A549 (cell line): ENCODE measurements around the gene EIF2S3. TPM values are rescaled to one million over a fixed set of nuclear protein-coding genes. Genes with fewer than 3 reads are reported as not detected.

Experiments used
- ATAC-seq, 2 experiments: fragments of 200-7000 bp in 1 of 2; fragments of >200 bp in 1 of 2; cut with Nextera tagmentation in 1 of 2; cut with Tn5 transposase in 1 of 2; 3 replicates each; pipeline versions ENCODE4 v1.8.0 to v1.9.1; 2018 to 2020; ENCODE audit warnings: mild to moderate bottlenecking in 1 of 2, moderate library complexity in 1 of 2
- CTCF ChIA-PET: fragments of 300-600 bp; sonication (Branson Sonifier 250); formaldehyde crosslinking; extraction: SDS; loops from one replicate; lab custom pipeline; 2021; ENCODE audit warnings: antibody characterized with exemption, inconsistent platforms; lab: Yijun Ruan, JAX
- POLR2A ChIA-PET: fragments of 350-600 bp; formaldehyde crosslinking; extraction: SDS; loops from one replicate; lab custom pipeline; 2021; ENCODE audit warnings: antibody characterized with exemption, inconsistent platforms; lab: Yijun Ruan, JAX
- DNase-seq, 2 experiments: peaks; one replicate each; pipeline versions ENCODE4 v3.0.0 to v3.0.0-alpha.2; 2011 to 2016; ENCODE audit warnings: low read depth in 1 of 2, low spot score in 1 of 2
- FAIRE-seq: peaks from 2 replicates; lab custom pipeline; 2011; peaks lifted over from hg19 to GRCh38; lab: Jason Lieb, UNC
- H3K27ac ChIP-seq, 2 experiments: fragments of >200 bp; sonication (Bioruptor Twin); formaldehyde crosslinking; 3 replicates each; pipeline ENCODE4 v1.5.1; 2016 to 2017
- H3K4me1 ChIP-seq: fragments of >200 bp; sonication (Bioruptor Twin); formaldehyde crosslinking; 3 replicates; pipeline ENCODE4 v1.6.1; 2016
- H3K4me2 ChIP-seq: fragments of >200 bp; sonication (Bioruptor Twin); formaldehyde crosslinking; 3 replicates; pipeline ENCODE4 v1.6.1; 2016
- H3K4me3 ChIP-seq: fragments of >200 bp; sonication (Bioruptor Twin); formaldehyde crosslinking; 3 replicates; pipeline ENCODE4 v1.5.1; 2016
- H3K9me3 ChIP-seq: fragments of >200 bp; sonication (Bioruptor Twin); formaldehyde crosslinking; 3 replicates; pipeline ENCODE4 v1.6.1; 2016
- EP300 ChIP-seq, 2 experiments: fragments of >200 bp; sonication (Bioruptor Twin); formaldehyde crosslinking; IDR thresholded peaks; 2 replicates in 1 of 2; 3 replicates in 1 of 2; pipeline ENCODE4 v1.6.1; 2016 to 2017
- ESRRA ChIP-seq: fragments of 150-350 bp; IDR thresholded peaks from 2 replicates; pipeline ENCODE4 v1.6.1; 2014; ENCODE audit warnings: mild to moderate bottlenecking, low read length, borderline replicate concordance
- FOXS1 ChIP-seq: fragments of 250-450 bp; sonication (Bioruptor Pico); IDR thresholded peaks from 2 replicates; pipeline ENCODE4 v1.5.0; 2020; ENCODE audit warnings: mild to moderate bottlenecking, moderate library complexity
- MAZ ChIP-seq: fragments of 150-350 bp; IDR thresholded peaks from 2 replicates; pipeline ENCODE4 v1.6.1; 2014; ENCODE audit warnings: antibody characterized with exemption, low read depth, low read length, borderline replicate concordance
- NR3C1 ChIP-seq: fragments of >200 bp; sonication (Bioruptor Twin); formaldehyde crosslinking; IDR thresholded peaks from 3 replicates; pipeline ENCODE4 v1.6.1; 2017
- POLR2A ChIP-seq: IDR thresholded peaks from 2 replicates; pipeline ENCODE4 v1.6.1; 2012; ENCODE audit warnings: mild to moderate bottlenecking, low read length
- RARB ChIP-seq: fragments of 250-450 bp; sonication (Bioruptor Pico); IDR thresholded peaks from 2 replicates; pipeline ENCODE4 v1.8.0; 2021; ENCODE audit warnings: mild to moderate bottlenecking, moderate library complexity
- RCOR1 ChIP-seq: fragments of 150-350 bp; IDR thresholded peaks from 2 replicates; pipeline ENCODE4 v1.6.1; 2014; ENCODE audit warnings: antibody characterized with exemption, low read length, low read depth
- SMC3 ChIP-seq: fragments of >200 bp; sonication (Bioruptor Twin); formaldehyde crosslinking; IDR thresholded peaks from 3 replicates; pipeline ENCODE4 v1.6.1; 2018; ENCODE audit warnings: inconsistent platforms
- TFCP2L1 ChIP-seq: fragments of 250-450 bp; sonication (Bioruptor Pico); IDR thresholded peaks from 2 replicates; pipeline ENCODE4 v1.5.0; 2021; ENCODE audit warnings: mild to moderate bottlenecking
- TP53 ChIP-seq: fragments of 250-450 bp; sonication (Bioruptor Pico); IDR thresholded peaks from 2 replicates; pipeline ENCODE4 v1.5.0; 2021; ENCODE audit warnings: mild to moderate bottlenecking, moderate library complexity
- WGBS: methylation state at CpG from one replicate; pipeline ENCODE4 v1.1.6; 2017; ENCODE audit errors: missing lambda C conversion rate; 5-methylcytosine and 5-hydroxymethylcytosine counted together
- polyA plus RNA-seq, 4 experiments: library from polyadenylated mRNA; depleted of rRNA in 3 of 4; stranded (reverse); fragments of >200 nt; fragmentation: RNase III in 1 of 4; extraction: RNeasy Plus Mini Kit Qiagen cat#74134 plus additional on column Dnase treatment in 1 of 4; gene quantifications; 2 replicates in 3 of 4; 3 replicates in 1 of 4; pipeline ENCODE4 v1.2.3, GENCODE V29; 2011 to 2017
- TF ChIP-seq, protein P1 (sequence below): fragments of 450-650 bp; IDR thresholded peaks from 2 replicates; pipeline ENCODE4 v1.6.1; 2014; ENCODE audit warnings: antibody characterized with exemption
- TF ChIP-seq, protein P2 (sequence below): IDR thresholded peaks from 2 replicates; pipeline ENCODE4 v1.6.1; 2012; ENCODE audit warnings: low read depth, borderline replicate concordance

Gene EIF2S3
- polyA plus RNA-seq, 2 of the 4 experiments (the other 2 are of a cell fraction): 219 to 259 TPM

DNA sequence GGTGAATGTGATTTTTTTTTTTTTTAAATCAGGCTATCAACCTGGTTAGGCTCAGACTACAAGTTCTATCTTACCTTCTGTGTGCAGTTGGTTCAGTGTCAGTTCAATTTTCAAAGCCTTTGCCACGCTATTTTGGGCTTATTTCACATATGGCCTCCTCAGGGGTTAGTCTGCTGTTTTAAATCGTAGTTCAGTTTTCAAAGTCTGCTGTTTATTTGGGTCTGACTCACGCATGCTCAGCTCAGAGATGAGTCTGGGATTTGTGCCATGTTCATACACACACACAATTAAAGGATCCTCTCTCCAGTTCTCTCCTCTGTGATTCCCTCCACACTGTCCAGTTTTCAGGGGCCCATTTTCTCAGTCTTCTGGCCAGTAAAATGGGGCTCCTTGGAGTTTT, 62.5 kb downstream of the EIF2S3 start:
- H3K27ac ChIP-seq: peak overlapping the region; percentile 61 to 75
- no peaks in the 10 kb centered on the region for H3K9me3 ChIP-seq
- DNase-seq (peak in 1 of 2 experiments; percentile 42), FAIRE-seq (peak; percentile 65), ATAC-seq (peak; percentile 47 to 84; a peak in 4 of 6 replicates)
- ChIA-PET CTCF (interaction anchor here (0.7 to 0.8 kb wide), 2 partner anchors 12 to 125 kb away, joined by 3 read pairs; no protein-coding TSS in a partner anchor), POLR2A (no interaction called here)
- TF ChIP-seq EP300 (IDR thresholded peaks at IDR 0.05) (no peak), MAZ (no peak), FOXS1 (CRISPR knock-in tag) (no peak), NR3C1 (no peak), POLR2A (no peak), ESRRA (no peak), TP53 (no peak), TFCP2L1 (CRISPR knock-in tag) (no peak), RARB (CRISPR knock-in tag) (no peak)
- TF ChIP-seq, protein P1, sequence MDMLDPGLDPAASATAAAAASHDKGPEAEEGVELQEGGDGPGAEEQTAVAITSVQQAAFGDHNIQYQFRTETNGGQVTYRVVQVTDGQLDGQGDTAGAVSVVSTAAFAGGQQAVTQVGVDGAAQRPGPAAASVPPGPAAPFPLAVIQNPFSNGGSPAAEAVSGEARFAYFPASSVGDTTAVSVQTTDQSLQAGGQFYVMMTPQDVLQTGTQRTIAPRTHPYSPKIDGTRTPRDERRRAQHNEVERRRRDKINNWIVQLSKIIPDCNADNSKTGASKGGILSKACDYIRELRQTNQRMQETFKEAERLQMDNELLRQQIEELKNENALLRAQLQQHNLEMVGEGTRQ: no peak
- no peak overlapping the region for H3K4me3 ChIP-seq
- WGBS: 0% methylated on average over 3 of the region's 3 CpGs
- peak overlapping the region; percentile 72 for H3K4me2 ChIP-seq
- H3K4me1 ChIP-seq: peaks cover 18% of the 10 kb centered on the region

DNA sequence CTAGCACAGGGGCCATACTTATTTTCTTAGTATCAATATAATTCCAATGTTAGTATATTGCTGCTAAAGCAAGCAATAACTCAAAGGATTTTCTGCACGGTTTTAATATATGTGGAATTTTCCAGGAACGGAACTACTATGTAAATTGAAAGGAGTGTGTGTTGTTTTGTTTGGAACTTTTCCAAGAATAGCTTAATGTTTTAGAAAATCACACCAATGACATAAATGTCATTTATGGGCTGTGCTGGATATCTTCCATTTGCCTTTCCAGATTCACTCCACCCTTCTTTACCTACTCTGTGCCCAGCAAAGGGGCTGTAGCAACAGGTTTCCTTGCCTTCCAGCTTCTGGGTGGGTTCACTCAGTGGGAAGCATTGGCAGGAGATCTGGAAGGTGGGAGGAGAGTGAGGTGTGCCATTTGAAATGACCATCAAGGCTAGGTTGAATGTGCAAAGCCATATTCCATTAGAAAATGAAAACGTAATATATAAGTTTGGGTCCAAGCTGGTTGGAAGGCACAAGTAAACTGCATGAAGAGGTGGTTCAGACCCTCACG, 69.6 kb downstream of the EIF2S3 start:
- ChIA-PET POLR2A (no interaction called here), CTCF (no interaction called here)
- Histone ChIP-seq H3K4me1 (peaks cover 19% of the 10 kb centered on the region), H3K9me3 (no peaks in the 10 kb centered on the region), H3K4me2 (peak overlapping the region; percentile 48), H3K4me3 (no peak overlapping the region), H3K27ac (peak overlapping the region in 1 of 2 experiments; percentile 64; a peak in 2 of 6 replicates)
- TF ChIP-seq MAZ (no peak), RCOR1 (no peak), SMC3 (no peak), EP300 (IDR thresholded peaks at IDR 0.05) (no peak)
- FAIRE-seq (peak; percentile 65), DNase-seq (no peak), ATAC-seq (no peak; a peak in 1 of 6 replicates)
- 45% methylated on average over 4 of the region's 4 CpGs for WGBS

DNA sequence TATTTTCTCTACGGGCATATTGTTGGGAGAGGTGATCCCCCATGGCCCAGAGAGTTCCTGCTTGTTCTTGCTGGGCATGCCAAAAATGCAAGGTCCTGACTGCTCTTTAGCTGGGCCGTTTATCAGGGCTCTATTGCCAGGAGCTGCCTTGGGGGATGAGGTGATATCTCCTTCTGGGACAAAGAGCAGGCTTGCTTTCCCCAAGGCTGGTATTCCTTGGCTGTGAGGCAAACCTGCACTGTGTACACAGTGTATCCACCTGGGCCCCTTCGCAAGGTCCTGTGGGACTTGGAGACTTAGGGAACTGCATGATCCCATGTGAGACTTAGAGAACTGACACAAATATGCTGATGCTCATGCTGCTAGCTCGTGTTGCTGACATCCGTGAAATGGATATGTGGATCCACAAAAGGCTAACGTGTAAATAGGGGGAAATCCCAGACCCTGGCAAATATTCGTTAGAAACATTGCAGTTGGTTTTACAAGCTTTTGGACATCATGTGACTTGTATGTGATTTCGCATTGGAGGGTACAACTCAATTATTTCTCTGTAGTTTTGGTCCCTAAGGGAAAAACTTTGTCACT, 70.4 kb downstream of the EIF2S3 start:
- 65% methylated on average over 7 of the region's 8 CpGs for WGBS
- Histone ChIP-seq H3K4me3 (no peak overlapping the region), H3K27ac (peak overlapping the region in 1 of 2 experiments; percentile 64; a peak in 3 of 6 replicates), H3K4me2 (peak overlapping the region; percentile 48; the same call in 2 of the 3 replicates), H3K9me3 (no peaks in the 10 kb centered on the region), H3K4me1 (peaks cover 19% of the 10 kb centered on the region)
- CTCF ChIA-PET: no interaction called here
- DNase-seq (no peak), ATAC-seq (peak; percentile 19 to 69; a peak in 3 of 6 replicates), FAIRE-seq (no peak)
- TF ChIP-seq MAZ: no peak
- TF ChIP-seq, protein P2, sequence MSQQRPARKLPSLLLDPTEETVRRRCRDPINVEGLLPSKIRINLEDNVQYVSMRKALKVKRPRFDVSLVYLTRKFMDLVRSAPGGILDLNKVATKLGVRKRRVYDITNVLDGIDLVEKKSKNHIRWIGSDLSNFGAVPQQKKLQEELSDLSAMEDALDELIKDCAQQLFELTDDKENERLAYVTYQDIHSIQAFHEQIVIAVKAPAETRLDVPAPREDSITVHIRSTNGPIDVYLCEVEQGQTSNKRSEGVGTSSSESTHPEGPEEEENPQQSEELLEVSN: no peak
- POLR2A ChIA-PET: no interaction called here

Other genes with a start within 250 kb of the EIF2S3 start
- 48.5 and 59.4 TPM in 2 replicates for gene APOO, start 147.0 kb upstream of the EIF2S3 start, polyA plus RNA-seq (2011; rRNA removed)
- gene APOO, start 147.0 kb upstream of the EIF2S3 start, polyA plus RNA-seq (2017; fragmentation: RNase III; extraction: RNeasy Plus Mini Kit Qiagen cat#74134 plus additional on column Dnase treatment): 33.3 to 35.1 TPM (median 33.5 TPM) in 3 replicates
- 0.37 and 0.47 TPM in 2 replicates for gene CXorf58, start 146.9 kb upstream of the EIF2S3 start, polyA plus RNA-seq (2011; rRNA removed)
- 0.07 to 0.16 TPM (median 0.15 TPM) in 3 replicates for gene CXorf58, start 146.9 kb upstream of the EIF2S3 start, polyA plus RNA-seq (2017; fragmentation: RNase III; extraction: RNeasy Plus Mini Kit Qiagen cat#74134 plus additional on column Dnase treatment)
- 11.2 and 15.0 TPM in 2 replicates for gene KLHL15, start 27.8 kb upstream of the EIF2S3 start, polyA plus RNA-seq (2011; rRNA removed)
- gene KLHL15, start 27.8 kb upstream of the EIF2S3 start, polyA plus RNA-seq (2017; fragmentation: RNase III; extraction: RNeasy Plus Mini Kit Qiagen cat#74134 plus additional on column Dnase treatment): 6.1 to 6.4 TPM (median 6.2 TPM) in 3 replicates
- gene ZFX, start 94.8 kb downstream of the EIF2S3 start, polyA plus RNA-seq (2011; rRNA removed): 29.1 and 30.1 TPM in 2 replicates
- gene ZFX, start 94.8 kb downstream of the EIF2S3 start, polyA plus RNA-seq (2017; fragmentation: RNase III; extraction: RNeasy Plus Mini Kit Qiagen cat#74134 plus additional on column Dnase treatment): 18.0 to 21.3 TPM (median 18.1 TPM) in 3 replicates